ENCODE measurements around the gene MEIS2.

- TF ChIP-seq, protein P1, sequence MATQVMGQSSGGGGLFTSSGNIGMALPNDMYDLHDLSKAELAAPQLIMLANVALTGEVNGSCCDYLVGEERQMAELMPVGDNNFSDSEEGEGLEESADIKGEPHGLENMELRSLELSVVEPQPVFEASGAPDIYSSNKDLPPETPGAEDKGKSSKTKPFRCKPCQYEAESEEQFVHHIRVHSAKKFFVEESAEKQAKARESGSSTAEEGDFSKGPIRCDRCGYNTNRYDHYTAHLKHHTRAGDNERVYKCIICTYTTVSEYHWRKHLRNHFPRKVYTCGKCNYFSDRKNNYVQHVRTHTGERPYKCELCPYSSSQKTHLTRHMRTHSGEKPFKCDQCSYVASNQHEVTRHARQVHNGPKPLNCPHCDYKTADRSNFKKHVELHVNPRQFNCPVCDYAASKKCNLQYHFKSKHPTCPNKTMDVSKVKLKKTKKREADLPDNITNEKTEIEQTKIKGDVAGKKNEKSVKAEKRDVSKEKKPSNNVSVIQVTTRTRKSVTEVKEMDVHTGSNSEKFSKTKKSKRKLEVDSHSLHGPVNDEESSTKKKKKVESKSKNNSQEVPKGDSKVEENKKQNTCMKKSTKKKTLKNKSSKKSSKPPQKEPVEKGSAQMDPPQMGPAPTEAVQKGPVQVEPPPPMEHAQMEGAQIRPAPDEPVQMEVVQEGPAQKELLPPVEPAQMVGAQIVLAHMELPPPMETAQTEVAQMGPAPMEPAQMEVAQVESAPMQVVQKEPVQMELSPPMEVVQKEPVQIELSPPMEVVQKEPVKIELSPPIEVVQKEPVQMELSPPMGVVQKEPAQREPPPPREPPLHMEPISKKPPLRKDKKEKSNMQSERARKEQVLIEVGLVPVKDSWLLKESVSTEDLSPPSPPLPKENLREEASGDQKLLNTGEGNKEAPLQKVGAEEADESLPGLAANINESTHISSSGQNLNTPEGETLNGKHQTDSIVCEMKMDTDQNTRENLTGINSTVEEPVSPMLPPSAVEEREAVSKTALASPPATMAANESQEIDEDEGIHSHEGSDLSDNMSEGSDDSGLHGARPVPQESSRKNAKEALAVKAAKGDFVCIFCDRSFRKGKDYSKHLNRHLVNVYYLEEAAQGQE (IDR thresholded peaks at IDR 0.05), result no peak
- TF ChIP-seq, protein P2, sequence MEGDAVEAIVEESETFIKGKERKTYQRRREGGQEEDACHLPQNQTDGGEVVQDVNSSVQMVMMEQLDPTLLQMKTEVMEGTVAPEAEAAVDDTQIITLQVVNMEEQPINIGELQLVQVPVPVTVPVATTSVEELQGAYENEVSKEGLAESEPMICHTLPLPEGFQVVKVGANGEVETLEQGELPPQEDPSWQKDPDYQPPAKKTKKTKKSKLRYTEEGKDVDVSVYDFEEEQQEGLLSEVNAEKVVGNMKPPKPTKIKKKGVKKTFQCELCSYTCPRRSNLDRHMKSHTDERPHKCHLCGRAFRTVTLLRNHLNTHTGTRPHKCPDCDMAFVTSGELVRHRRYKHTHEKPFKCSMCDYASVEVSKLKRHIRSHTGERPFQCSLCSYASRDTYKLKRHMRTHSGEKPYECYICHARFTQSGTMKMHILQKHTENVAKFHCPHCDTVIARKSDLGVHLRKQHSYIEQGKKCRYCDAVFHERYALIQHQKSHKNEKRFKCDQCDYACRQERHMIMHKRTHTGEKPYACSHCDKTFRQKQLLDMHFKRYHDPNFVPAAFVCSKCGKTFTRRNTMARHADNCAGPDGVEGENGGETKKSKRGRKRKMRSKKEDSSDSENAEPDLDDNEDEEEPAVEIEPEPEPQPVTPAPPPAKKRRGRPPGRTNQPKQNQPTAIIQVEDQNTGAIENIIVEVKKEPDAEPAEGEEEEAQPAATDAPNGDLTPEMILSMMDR (IDR thresholded peaks at IDR 0.05), result no peak
- TF ChIP-seq, protein P3, sequence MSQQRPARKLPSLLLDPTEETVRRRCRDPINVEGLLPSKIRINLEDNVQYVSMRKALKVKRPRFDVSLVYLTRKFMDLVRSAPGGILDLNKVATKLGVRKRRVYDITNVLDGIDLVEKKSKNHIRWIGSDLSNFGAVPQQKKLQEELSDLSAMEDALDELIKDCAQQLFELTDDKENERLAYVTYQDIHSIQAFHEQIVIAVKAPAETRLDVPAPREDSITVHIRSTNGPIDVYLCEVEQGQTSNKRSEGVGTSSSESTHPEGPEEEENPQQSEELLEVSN (IDR thresholded peaks at IDR 0.05; ENCODE audit: borderline replicate concordance, low read depth), result no peak
- TF ChIP-seq POLR2A (IDR thresholded peaks at IDR 0.05; ENCODE audit: low read length) (no peak), PHF8 (IDR thresholded peaks at IDR 0.05; ENCODE audit: borderline replicate concordance, low read depth) (no peak), RFX5 (IDR thresholded peaks at IDR 0.05) (no peak), SMC3 (IDR thresholded peaks at IDR 0.05) (no peak), HDAC2 (IDR thresholded peaks at IDR 0.05) (no peak), ESRRA (IDR thresholded peaks at IDR 0.05; ENCODE audit: borderline replicate concordance, low read length) (no peak), RCOR1 (IDR thresholded peaks at IDR 0.05; ENCODE audit: low read depth, low read length) (no peak)
- TF ChIP-seq, protein P4, sequence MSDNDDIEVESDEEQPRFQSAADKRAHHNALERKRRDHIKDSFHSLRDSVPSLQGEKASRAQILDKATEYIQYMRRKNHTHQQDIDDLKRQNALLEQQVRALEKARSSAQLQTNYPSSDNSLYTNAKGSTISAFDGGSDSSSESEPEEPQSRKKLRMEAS (IDR thresholded peaks at IDR 0.05), result no peak
Observed at GRCh38 chr15:36845270-36845669, 255.1 kb downstream of the MEIS2 start.
